ENCODE data around the gene RAD21L1.

RAD21L1 gene

DNA sequence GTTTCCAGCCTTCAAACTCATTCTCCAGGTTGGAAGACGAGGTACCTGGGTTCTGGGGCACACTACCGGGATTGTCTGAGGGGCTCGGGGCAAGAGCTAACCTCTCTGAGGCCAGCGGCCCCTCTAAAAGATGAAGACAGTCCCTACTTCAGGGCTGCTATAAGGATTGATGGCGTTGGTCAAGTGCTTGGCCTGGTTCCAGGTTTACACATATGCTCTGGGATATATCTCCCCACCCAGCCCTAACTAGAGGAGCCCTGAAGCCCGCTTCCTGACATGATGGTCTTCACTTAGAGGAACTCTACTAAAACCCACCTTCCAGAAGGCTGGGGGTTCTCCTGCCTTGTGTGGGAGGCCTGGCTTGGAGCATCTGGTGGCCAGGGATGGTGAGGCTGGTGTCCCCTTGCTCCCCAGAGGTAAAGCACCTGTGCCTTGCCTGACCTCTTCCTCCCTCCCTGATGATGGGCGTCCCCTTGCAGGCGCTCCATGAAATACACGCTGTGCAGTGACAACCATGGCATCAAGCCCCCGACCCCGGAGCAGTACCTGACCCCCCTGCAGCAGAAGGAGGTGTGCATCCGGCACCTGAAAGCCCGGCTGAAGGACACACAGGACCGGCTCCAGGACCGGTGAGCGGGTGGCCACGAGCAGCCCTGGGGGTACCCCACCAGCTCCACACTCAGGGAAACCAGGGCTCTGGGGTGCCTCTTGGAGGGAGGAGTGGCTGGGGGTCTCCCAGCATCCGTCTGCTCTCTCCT, 74.4 kb downstream of the RAD21L1 start:
- no peak for TF ChIP-seq CTCF (IDR thresholded peaks at IDR 0.05; ENCODE audit: borderline replicate concordance, insufficient read depth, low read depth, low read length)
- H3K4me3 ChIP-seq (ENCODE audit: low read depth, low read length): no peak overlapping the region

GRCh38 chr20:1301031-1301529, 75.2 kb downstream of the RAD21L1 start:
- H3K4me3 ChIP-seq (ENCODE audit: low read depth, low read length): no peak overlapping the region

GRCh38 chr20:1302685-1303541, 77.1 kb downstream of the RAD21L1 start:
- no peak overlapping the region for H3K4me3 ChIP-seq (ENCODE audit: low read depth, low read length)
- no peak for TF ChIP-seq CTCF (IDR thresholded peaks at IDR 0.05; ENCODE audit: borderline replicate concordance, insufficient read depth, low read depth, low read length)

More at GRCh38 chr20:1301031-1301529, 75.2 kb downstream of the RAD21L1 start:
- TF ChIP-seq CTCF (IDR thresholded peaks at IDR 0.05; ENCODE audit: borderline replicate concordance, insufficient read depth, low read depth, low read length): no peak

- no peak for TF ChIP-seq CTCF (IDR thresholded peaks at IDR 0.05; ENCODE audit: borderline replicate concordance, insufficient read depth, low read depth, low read length)
- no peak overlapping the region for H3K4me3 ChIP-seq (ENCODE audit: low read depth, low read length)
These were observed 79.1 kb downstream of the RAD21L1 start for GRCh38 chr20:1304710-1305515.
